Amygdala (tissue), 56 donors: Measurements from ENCODE around the gene RAB8A.

ENCODE experiments used
- DNase-seq, 56 donors: peaks; one replicate each; lab custom pipeline; 2025; lab: John Stamatoyannopoulos, UW

The RAB8A gene

DNA sequence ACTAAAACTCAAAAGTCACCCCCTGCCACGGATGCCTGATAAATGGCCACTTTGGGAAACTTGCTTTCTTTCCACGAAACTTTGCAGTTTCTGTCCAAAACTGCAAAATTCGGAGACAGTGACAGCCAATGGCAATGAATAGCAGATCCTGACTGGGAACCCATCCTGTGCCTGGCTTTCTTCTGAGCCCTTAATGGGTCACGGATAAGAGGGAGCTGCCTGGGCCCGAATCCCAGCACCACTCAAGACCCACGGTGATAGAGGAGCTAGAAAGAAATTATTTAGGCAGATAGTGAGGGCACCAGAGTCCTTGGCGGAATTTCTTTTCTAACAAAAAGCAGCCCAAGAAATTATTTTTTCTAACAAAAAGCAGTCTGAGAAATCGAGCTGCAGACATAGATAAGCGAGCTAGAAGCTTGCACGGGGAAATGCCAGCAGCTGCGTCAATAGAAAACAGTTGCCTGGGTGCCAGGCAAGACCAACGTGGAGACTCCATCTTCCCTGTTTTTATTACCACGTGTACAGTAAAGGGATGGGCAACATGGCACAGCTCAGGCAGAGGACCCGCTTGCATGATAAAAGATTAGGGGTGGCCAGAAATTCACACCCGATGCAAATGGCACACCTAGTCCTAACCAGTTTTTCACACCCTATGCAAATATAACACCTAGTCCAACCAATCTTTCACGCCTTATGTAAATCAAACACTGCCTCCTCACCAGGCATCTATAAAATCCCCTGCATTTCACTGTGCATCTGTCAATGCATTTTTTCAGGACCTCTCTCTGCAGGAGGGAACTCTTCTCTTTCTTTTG lies 24.7 kb downstream of the RAB8A start:
- DNase-seq, result peak in 1 of 56 donors; percentile 0

DNA sequence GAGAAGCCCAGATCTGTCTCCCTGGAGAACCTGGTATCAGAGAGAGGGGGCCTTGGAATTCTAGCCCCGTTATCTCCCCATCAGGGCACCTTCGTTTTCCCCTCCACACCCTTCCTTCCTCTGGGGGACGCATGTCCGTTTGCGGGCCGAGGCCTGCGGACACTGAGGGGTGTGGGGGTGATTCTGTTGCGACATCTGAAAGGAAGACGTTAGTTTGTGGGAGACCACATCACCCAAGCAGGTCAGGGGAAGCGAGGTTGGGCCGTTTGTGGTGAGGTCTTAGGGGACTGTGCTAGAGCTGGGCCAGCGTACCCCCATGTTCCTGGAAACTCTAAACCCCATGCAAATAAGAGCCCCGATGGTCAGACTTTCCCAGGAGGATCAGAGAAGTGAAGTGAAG lies 28.1 kb downstream of the RAB8A start:
- no peak for DNase-seq

GRCh38 chr19:16141043-16141442 lies 29.4 kb downstream of the RAB8A start:
- DNase-seq, result no peak

DNA sequence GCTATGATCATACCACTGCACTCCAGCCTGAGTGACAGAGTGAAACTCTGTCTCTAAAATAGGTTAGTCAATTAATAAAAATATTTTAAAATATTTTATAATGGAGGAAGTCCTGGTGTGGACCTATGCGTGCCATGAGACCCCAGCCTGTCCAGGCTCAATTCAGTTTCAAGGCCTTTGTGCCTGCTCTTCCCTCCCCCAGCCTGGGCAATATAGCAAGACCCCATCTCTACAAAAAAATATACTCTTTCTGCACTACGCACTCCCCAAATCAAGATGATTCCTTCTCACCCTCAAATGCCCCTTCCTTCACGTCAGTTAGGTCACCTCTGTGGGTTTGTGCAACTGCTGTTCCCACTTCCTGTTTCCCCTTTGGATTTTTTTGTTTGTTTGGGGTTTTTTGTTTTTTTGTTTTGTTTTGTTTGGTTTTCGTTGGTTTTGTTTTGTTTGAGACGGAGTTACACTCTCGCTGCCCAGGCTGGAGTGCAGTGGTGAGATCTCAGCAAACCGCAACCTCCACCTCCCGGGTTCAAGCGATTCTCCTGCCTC lies 30.4 kb downstream of the RAB8A start:
- no peak for DNase-seq

DNA sequence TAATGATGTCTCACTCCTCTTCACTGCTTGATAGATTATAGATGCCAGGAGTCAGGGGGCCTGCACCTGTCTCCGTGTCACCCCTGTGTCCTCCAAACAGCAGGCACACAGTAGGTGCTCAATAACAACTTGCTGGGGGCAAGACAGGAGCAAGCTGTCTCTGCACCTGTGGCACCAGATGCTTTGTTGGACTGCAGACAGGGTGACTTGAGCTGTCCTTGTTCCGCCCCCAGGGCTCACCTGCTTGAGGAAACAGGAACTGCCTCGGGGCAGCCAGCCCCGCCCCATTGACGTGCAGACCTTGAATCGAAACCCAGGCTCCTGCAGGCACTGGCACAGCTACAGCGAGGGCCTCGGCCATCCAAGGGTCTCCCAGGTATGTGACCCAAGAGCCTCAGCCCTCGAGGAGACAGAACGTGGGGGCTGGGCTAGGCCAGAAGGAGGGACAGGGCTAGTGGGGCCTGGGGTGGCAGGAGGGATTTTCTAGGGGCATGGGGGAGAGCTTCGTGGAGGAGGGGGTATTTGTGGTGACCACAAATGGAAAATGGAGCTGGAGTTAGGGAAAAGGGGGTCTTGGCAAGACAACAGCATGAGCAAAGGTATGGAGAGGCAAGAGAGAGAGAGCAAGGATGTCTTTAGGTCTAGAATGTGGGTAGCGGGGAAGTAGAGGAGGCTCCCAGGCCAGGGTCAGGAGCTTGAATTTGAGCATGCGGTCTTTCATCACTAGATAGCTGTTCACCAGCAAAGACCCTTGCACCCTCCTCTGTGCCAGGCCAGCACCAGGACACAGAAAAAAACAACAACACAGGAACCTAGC lies 31.9 kb downstream of the RAB8A start, which contains the start of gene HSH2D:
TSS of gene HSH2D (plus strand) at position 287 of the 817 bp plus-strand sequence. CDS start 5,066 bp downstream, outside the sequence.
- DNase-seq, result no peak

GRCh38 chr19:16144216-16144581 lies 32.5 kb downstream of the RAB8A start:
- DNase-seq, result no peak

DNA sequence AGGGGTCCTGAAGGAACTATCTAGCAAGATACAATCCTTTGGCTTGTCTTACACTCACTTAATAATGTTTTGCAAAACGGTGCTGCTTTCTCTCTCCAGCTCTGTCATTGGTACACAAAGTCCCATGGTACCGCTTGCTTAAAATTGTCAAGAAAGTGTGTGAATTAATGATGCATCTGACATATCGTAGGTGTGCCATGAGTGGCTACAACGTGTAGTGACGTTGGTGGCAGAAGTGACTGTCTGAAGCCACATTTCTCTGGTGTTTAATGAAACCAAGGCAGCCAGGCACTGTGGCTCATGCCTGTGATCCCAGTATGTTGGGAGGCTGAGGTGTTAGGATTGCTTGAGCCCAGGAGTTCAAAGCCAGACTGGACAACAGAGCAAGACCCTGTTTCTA lies 34.4 kb downstream of the RAB8A start:
- DNase-seq, result no peak

GRCh38 chr19:16148443-16149229 lies 36.9 kb downstream of the RAB8A start:
- DNase-seq, result no peak

GRCh38 chr19:16153582-16154336 lies 42.1 kb downstream of the RAB8A start:
- DNase-seq, result peak in 1 of 56 donors; percentile 49

DNA sequence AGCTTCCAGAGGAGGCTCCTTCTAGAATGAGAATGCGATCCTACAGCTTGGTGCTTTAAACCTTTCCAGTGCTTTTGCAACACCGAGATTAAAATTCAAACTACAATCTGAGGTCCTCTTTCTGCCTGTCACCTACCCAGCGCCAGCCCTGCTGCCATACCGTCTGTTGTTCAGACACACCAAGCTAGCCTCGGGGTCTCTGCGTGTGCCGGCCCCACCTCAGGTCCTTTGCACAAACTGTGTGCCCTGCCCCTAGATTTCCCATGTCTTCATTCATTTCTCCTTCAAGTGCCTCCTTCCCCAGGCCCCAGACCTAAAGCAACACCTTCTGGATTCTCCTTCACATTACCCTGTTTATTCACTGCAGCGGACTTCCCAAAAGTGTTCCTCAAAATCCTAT lies 42.9 kb downstream of the RAB8A start:
- DNase-seq, result no peak

DNA sequence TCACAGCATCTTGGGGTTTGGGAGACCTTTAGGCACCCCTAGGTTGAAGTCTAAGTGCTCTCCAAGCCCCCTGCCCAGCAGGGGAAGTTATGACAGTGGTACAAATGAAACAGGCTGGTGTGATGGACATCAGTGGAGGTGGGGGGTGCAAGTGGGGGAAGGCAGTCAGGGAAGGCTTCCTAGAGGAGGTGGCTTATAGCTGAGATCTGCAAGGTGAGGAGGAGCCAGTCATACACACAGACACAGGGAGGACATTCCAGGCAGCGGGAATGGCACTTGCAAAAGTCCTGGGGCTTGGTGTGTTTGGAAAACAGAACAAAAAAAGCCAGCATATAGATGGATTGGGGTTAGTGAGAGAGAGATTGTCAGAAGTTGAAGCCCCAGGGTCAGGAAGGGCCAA lies 43.4 kb downstream of the RAB8A start:
- DNase-seq, result no peak

DNA sequence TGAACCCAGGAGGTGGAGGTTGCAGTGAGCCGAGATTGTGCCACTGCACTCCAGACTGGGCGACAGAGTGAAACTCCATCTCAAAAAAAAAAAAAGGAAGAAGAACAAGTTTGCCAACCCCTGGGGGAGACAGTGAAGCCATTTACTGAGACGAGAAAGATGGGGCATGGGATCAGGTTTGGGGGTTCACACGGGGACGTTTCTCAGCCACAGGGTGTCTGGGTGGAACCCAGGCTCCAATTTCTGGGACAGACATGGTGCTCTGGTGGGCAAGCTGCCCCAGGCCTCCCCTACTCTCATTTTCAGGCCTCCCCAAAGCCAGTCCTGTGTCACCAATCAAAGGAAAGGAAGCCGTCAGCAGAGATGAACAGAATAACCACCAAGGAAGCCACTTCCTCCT lies 45.2 kb downstream of the RAB8A start:
- DNase-seq, result no peak

DNA sequence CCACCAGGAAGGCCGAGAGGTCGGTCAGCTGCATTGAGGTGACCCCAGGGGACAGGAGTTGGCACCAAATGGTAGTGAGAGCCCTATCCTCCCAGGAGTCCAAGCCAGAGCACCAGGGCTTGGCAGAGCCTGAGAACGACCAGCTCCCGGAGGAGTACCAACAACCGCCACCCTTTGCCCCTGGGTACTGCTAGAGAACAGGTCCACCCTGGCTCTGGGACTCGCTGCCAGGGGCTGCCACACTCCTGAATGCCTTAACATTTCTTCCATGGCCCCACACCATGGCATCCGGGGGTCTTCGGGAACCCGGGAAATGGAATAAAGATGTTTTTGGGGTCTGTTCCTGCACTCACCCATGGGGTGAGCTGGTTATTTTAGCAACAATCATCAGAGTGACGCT lies 45.9 kb downstream of the RAB8A start:
- no peak for DNase-seq

GRCh38 chr19:16159655-16160054 lies 48.0 kb downstream of the RAB8A start:
- no peak for DNase-seq

GRCh38 chr19:16160445-16160942 lies 48.8 kb downstream of the RAB8A start:
- DNase-seq, result no peak

GRCh38 chr19:16160943-16161560 lies 49.4 kb downstream of the RAB8A start:
- DNase-seq, result no peak

GRCh38 chr19:16161840-16162239 lies 50.2 kb downstream of the RAB8A start:
- DNase-seq, result peak in 2 of 56 donors; percentile 0 to 10

DNA sequence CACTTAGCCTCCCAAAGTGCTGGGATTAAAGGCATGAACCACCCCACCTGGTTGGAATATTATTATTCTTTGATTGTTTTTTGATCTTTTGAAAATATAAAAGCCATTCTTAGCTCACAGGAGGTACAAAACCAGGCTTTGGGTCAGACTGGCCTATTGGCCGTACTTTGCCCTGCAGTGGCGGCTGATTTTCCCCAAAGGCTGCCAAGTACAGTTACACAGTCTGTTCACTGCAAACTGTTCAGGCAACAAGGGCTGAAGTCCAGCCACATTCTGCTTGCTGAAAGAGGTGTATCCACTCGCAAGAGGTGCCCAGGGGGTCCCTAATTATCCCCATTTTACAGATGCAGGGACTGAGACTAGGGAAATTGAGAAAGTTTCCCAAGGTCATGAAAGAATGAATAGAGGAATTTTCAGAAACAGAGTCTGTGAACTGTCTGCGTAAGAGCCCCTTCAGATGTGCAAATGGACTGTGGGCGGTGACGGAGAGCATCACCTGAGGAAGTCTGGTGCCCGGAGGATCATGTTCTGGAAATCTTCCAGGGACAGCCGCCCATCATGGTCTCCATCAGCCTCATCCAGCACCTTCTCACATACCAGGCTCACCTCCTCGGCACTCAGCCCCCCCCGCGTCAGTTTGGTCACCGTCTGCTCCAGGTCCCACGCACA lies 52.7 kb downstream of the RAB8A start:
- no peak for DNase-seq

- no peak for DNase-seq
Measured at GRCh38 chr19:16166417-16166816, 54.7 kb downstream of the RAB8A start.
